ENCODE measurements around the gene SAFB2.

Gene SAFB2

GRCh38 chr19:5575590-5575989, 47.0 kb downstream of the SAFB2 start:
- DNase-seq: no peak

GRCh38 chr19:5572556-5573286, 49.9 kb downstream of the SAFB2 start:
- DNase-seq: no peak

- DNase-seq: no peak
Observed at GRCh38 chr19:5571777-5572176, 50.8 kb downstream of the SAFB2 start.

GRCh38 chr19:5567970-5568407, 54.6 kb downstream of the SAFB2 start:
- no peak for DNase-seq

GRCh38 chr19:5567360-5567969, 55.1 kb downstream of the SAFB2 start, which contains the start of gene TINCR:
TSS of gene TINCR (minus strand) at chr19:5567953.
- no peak for DNase-seq

- no peak for DNase-seq
Observed at GRCh38 chr19:5564930-5565329, 57.6 kb downstream of the SAFB2 start.

GRCh38 chr19:5563935-5564612, 58.5 kb downstream of the SAFB2 start:
- DNase-seq: no peak

- DNase-seq: no peak
Observed at GRCh38 chr19:5563008-5563431, 59.6 kb downstream of the SAFB2 start.

- DNase-seq: no peak
Observed at GRCh38 chr19:5562280-5562679, 60.3 kb downstream of the SAFB2 start.

GRCh38 chr19:5561559-5561958, 61.0 kb downstream of the SAFB2 start:
- no peak for DNase-seq

GRCh38 chr19:5560156-5560555, 62.4 kb downstream of the SAFB2 start:
- no peak for DNase-seq

GRCh38 chr19:5559804-5560133, 62.8 kb downstream of the SAFB2 start:
- DNase-seq: no peak

- no peak for DNase-seq
Observed at GRCh38 chr19:5558101-5558621, 64.4 kb downstream of the SAFB2 start.

- DNase-seq: no peak
Observed at GRCh38 chr19:5557691-5558090, 64.9 kb downstream of the SAFB2 start.

- no peak for DNase-seq
Observed at GRCh38 chr19:5554828-5555227, 67.7 kb downstream of the SAFB2 start.

GRCh38 chr19:5553892-5554291, 68.7 kb downstream of the SAFB2 start:
- DNase-seq: no peak

GRCh38 chr19:5547881-5548280, 74.7 kb downstream of the SAFB2 start:
- DNase-seq: no peak

GRCh38 chr19:5545984-5546383, 76.6 kb downstream of the SAFB2 start:
- DNase-seq: no peak

GRCh38 chr19:5545051-5545450, 77.5 kb downstream of the SAFB2 start:
- no peak for DNase-seq

GRCh38 chr19:5542665-5543064, 79.9 kb downstream of the SAFB2 start:
- DNase-seq: no peak

GRCh38 chr19:5541456-5541855, 81.1 kb downstream of the SAFB2 start:
- DNase-seq: no peak

- no peak for DNase-seq
Observed at GRCh38 chr19:5540208-5540607, 82.4 kb downstream of the SAFB2 start.

- DNase-seq: no peak
Observed at GRCh38 chr19:5537870-5538269, 84.7 kb downstream of the SAFB2 start.

Data from NCI-H748 treated with DMSO at 0.1 percent for 48 hours (cell line).